ENCODE results near the gene GLRA2.
A peak's percentile ranks its signal among the peaks of the same experiment; 100 is the strongest.
"Not testable (repeated sequence)": the region's sequence is repeated elsewhere in the genome, so short reads cannot be mapped to it uniquely, and the experiment has no call there.

The GLRA2 gene

DNA sequence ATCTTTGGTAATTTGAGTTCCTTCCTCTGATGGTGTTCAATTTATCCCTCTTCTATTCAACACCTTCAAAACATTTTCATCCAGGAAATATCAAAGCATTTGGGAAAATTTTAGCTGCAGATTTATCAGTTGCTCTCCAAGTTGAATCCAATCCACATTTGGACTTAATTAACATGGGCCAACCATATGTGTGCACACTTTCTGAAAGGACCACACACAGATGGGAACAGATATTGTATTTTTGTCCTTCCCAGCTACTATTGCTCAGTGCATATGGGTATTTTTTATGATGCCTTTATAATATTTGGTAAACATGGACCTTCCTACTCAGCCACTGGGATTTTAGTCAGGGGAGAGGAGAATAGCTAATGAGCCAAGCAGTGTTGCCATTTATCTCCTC lies 65.2 kb downstream of the GLRA2 start:
- DNase-seq, result no peak

DNA sequence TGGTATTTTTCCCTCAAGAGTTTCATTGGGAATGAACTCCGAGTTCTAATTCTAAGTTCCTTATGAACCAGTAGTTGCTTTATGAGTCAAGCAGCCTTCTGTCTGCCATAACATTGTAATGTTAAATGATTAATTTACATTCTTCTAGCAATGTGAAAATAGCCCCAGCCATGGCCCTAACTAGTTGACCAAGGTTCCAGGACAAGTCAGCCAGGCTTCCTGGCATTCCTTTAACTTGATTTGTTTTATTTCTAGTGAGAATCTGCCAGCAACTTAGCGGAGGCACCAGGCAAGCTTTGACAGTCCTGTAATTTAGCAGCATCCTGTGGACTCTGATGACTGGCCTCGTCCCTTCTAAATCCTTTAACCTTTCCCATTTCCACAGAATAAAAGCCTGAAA lies 69.0 kb downstream of the GLRA2 start:
- DNase-seq, result no peak

DNA sequence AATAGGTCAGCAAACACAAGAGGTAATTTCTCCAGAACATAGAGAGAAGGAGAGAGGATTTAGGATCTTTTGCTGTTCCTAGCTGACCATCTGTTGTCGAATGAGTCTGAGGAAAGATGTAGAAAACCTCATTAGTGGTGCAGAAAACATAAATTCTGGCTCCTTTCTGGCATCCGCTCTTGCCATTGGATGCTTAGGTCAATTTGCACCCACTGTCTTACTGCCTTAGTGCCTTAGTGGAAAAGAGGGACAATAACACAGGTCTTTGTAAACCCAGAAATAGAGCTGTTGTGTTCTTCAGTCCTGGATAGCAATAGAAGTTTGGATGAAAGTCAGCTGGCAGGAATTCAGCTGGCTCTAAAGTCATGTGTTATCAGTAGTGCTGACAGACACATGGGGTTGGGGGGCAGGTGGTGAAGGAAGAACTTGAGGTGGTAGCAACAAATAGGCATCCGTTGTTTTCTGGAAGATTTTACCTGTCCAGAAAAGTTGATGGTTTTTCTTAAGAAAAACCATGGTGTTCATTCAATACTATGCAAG lies 78.2 kb downstream of the GLRA2 start:
- DNase-seq, result no peak

DNA sequence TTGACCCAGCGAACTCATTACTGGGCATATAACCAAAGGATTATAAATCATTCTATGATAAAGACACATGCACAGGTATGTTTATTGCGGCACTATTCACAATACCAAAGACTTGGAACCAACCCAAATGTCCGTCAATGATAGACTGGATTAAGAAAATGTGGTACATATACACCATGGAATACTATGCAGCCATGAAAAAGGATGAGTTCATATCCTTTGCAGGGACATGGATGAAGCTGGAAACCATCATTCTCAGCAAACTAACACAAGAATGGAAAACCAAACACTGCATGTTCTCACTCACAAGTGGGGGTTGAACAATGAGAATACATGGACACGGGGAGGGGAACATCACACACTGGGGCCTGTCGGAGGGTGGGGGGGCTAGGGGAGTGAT lies 83.1 kb downstream of the GLRA2 start:
- not testable (repeated sequence) for DNase-seq

DNA sequence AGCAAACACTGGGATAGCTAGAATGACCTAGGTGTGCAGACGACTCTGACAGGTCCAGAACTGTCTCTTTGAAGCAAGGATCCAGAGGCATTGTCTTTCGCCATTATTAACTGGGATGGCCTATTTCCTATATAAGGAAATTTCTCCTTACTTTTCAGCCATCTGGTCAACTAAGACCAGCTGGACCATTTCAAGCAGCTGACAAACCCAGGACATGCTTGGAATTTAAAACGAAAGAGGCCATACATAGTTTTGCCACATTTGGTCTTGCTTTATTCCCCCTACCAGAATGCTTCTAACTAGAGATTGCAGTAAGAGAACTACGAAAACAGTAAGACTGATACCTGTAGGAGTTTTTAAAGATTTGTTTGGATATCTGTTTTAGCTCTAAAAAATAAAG lies 87.0 kb downstream of the GLRA2 start:
- DNase-seq, result no peak

DNA sequence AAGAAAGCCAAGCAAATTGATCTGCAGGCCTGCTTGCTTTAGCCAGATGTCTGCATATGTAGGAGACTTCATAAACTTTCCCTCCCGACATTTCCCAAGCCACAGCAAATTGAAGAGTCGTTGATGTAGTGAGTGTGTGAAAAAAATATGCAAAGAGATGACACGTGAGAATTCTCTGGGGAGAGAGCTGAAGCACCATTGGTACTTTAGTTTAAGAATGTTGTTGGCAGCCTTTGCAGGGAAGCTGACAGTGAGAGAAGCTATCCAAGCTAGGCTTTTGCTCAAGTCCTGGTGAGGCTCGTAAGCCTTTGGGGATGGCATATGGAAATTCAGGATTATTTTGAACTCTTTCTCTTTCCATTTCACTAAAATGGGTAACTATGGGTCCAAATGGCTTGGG lies 87.5 kb downstream of the GLRA2 start:
- no peak for DNase-seq

DNA sequence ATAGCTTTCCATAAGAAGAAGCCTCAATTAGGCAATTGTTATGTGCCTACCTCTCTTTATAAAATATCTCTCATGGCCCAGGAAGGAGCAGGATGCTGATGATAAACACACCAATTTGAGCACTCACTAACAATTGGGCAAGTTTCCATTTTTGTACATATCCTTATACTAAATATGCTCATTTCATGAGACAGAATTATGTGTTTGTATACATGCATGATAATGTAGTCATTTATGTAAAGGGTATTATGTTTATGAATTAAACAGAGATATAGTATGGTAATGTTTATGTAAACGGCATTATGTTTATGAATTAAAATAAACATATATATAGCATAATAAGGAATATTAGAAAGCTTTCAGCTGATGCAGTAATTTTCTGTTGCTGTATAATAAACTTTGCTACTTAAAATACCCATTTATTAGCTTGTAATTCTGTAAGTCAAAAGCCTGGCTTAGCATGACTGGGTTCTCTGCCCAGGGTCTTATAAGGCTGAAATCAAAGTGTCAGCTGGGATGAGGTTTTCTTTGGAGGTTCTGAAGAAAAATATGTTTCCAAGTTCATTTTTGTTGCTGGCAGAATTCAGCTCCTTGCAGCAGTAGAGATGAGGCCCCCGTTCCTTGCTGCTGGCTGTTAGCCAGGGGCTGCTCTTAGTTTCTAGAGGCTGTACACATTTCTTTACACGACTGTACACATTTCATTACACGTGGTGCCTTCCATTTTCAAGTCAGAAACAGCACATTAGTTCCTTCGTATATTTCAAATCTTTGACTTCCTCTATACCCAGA lies 89.0 kb downstream of the GLRA2 start:
- no peak for DNase-seq

DNA sequence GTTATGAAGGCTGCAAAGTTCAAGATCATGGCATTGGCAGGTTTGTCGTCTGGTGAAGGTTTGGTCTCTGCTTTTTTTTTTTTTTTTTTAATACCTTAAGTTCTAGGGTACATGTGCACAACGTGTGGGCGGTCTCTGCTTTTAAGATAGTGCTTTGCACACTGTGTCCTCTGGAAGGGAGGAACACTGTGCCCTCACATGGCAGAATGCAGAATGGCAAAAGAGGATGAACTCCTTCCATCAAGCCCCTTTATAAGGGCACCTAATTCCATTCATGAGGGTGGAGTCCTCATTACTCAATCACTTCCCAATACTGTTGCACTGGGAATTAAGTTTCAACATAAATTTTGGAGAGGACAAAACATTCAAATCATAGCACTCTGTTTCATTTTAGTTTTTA lies 101.4 kb downstream of the GLRA2 start:
- no peak for DNase-seq

DNA sequence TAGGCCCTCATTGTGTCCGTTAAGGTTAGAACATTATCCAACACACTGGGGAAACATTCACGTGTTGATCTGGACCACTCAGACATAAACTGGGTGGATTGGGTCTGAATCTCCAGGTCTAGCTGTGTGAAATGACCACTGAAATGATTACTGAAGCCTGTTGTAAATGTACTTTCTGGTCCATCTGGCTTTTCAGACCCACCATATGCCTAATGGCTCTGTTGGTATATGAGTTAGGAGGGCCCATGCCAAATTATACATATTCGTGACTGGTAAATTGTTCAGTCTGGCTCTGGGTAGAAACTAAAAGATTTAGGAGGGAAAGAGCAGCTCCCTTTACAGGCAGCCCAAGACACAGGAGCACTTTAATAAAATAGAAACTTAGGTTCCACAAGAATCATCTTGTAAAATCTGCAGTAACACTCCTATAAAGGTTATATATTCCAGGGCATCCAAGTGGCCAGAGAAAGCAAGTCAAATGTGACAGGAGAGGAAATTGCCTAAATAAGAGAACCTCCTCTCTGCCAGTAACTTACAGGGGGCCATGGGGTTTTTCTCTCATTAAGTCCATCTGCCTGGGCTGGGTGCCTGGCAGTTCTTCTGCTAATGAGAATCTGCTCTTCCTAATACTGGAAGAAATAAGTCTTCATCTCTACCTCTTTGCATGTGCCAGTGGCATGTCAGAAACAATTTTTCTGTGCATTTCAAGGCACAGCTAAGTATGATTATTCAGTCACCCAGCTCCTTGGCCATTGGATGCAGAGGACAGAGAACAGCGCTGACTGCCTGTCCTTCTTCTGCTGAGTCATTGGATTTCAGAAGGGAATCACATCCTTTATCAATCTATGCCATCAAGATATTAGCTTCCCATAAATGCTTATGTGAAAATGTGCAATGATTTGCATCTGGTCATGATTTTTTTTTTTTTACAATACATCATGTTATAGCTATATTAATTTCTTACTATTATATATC lies 112.6 kb downstream of the GLRA2 start:
- no peak for DNase-seq

DNA sequence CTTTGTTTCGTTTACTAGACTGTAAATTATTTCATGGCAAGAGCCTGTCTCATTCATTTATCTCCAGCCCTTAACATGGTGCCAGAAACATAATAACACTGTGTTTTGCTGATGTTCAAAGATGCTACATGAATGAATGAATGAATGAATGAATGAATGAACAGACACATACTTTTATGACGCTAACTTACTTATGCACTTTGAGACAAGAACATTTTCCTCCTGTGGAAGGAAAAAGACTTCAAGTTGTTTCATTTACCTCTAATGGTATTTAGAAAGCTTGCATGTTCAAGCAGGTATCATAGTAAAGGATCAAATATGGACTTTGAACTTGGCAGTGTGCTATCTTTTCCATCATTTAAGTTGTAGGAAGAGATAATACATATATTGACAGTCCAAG lies 131.6 kb downstream of the GLRA2 start:
- no peak for DNase-seq

DNA sequence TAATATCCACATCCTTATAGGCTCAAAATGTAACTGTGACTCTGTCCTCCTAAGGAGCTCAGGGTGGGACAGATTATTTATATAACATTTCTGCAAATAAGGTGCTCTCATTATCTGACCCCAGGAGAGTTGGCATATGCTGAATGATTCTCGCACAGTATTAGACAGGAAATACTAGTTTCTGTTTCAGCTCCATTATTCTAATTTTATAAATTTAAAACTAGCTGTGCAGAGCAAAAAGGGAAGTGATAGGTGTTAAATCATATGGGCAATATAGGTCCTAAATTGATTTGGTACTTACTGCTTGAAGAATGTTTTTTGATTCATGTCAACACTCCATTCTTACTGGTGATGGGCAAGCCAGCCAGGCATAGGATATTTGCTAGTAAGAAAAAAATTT lies 141.5 kb downstream of the GLRA2 start:
- DNase-seq, result no peak

DNA sequence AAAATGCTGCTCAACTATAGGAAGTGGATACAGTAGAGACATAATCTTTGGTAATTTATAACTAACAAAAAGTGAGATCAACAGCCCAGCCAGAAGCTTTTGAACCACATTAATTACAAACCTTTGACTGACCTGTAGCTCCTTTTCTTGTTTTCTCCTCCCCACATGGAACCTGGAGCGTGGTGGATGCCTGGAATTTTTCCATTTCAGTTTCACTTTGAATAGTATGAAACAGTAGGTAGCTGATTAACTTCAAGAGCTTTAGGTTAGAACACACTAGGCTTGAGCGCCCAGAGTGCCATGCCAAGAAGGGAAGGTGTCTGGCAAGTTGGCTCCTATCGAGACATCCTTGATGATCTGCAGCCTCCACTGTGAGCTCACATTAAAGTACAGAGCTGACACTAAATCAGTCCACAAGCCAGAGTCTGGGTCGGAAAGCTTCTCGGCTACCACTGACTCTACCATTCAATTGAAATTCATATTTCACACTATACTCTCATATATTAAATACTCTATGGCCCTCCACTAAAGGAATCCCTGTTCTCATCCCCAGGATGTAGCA lies 143.4 kb downstream of the GLRA2 start:
- DNase-seq, result no peak

DNA sequence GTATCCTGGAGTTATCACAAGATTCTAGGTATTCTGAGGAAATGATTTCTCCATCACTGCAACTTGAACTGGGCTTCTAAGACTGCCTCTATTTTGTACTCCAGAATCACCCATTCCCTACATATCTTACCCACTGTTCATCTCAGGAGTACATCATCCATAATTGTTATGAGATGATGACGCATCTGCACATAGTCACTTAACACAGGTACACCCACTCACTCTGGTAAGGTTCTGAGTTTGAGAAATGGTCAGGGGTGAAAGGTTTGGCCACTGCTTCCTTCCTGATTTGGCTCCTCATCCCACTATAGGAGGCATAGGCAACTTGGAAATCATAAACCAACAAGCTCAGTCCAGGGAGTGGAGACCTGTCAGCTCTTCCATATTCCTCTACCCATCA lies 143.9 kb downstream of the GLRA2 start:
- DNase-seq, result no peak

DNA sequence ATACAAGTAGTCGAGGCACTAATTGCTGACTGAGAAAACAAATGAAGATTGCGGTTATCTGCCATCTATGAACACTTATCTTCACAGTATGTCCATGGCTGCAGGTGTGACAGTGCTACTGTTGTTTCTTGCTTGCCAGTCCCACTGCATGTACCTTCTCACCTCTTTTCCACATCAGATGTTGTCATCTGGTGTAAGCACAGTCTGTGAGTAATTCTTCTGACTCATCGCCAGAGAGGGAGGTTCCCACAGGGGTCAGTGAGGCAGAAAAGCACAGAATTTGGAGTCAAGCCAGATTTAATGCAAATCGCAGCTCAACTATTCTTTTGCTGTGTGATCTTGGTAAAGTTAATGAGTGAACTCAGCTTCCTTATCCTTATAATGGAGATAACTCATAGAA lies 144.4 kb downstream of the GLRA2 start:
- DNase-seq, result no peak

DNA sequence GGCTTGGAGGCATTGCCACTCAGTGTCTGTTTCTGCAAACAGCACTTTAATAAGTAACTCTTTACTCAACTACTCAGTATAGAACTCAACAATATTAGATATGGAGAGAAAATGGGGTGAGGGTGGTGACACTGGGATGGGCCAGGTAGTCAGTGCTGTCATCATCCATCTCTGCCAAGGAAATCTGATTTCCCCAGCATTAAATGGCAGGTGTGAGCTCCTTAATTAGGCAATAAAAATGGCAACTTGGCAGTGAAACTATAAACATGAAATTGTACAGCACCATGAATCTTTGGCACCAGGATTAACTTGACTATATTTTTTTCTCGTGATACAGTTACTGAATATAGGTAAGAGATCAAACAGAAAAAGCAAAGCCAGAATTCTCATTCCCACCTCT lies 146.2 kb downstream of the GLRA2 start:
- no peak for DNase-seq

DNA sequence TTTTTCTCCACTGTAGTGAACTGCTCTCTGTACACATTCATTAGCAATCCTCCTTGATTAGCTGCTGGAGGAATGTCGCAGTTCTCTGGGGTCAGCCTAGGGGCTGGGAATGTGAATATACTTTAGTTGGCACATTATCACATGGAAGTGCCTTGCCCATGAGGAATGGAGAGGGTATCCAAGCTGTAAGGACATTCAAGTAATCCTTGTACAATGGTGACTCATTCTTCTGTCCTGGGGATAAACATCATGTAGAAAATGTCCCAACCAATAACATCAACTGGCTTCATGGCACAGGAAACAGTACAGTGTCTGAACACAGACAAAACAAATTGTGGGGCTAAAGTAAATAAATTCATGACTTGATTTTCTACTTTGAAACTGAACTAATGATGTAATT lies 147.1 kb downstream of the GLRA2 start:
- DNase-seq, result no peak

DNA sequence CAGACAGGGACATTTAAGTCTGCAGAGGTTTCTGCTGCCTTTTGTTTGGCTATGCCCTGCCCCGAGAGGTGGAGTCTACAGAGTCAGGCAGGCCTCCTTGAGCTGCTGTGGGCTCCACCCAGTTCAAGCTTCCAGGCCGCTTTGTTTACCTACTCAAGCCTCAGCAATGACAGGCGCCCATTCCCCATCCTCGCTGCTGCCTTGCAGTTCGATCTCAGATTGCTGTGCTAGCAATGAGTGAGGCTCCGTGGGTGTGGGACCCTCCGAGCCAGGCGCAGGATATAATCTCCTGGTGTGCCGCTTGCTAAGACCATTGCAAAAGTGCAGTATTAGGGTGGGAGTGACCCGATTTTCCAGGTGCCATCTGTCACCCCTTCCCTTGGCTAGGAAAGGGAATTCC lies 159.0 kb downstream of the GLRA2 start:
- DNase-seq, result not testable (repeated sequence)

DNA sequence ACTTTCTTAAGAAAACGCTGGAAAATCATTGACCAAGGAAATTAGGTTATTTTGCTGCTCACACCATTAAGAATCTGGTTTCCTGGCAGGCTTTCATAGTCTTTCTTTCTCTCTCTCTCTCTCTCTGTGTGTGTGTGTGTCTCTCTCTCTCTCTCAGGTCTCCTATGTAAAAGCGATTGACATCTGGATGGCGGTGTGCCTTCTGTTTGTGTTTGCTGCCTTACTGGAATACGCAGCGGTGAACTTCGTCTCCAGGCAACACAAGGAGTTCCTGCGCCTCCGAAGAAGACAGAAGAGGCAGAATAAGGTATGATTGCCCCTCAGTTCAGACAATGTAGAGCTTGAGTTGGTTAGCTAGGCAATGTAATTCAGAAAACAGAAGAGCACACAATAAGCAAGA lies 161.2 kb downstream of the GLRA2 start:
- no peak for DNase-seq

DNA sequence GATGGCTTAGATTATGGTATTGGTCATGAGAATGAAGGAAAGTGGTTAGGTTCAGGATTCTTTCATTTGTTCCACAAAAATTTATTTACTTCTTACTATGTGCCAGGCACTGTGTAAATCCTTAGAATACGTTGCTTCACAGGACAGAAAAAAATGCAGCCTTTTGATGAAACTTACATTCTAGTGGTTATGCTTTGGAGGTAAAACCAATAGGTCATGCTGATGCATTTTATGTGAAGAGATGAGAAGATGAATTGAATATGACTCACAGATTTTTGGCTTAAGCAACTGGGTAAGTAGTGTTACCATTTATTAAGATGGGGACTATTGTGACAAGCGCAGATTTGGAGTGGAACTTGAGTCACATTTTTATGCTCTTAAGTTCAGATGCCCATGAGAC lies 165.3 kb downstream of the GLRA2 start:
- no peak for DNase-seq

DNA sequence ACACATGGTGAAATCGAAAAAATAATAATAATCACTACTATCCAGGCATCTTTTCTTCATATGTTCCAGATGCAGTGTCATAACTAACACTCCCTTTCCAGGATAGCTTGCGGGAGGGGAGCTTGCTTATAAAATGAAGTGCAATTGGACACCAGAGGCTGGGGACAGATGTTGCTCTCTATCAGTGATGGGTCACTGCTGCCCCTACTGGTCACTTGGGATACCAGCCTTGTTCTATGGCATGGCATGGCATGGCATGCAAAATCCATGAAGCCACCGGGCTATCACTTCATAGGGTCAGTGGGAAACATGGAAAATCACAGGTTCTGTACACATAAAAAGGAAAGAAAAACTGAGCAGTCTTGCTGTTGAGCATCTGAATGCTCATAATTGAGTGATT lies 168.1 kb downstream of the GLRA2 start:
- peak; percentile 47 for DNase-seq

DNA sequence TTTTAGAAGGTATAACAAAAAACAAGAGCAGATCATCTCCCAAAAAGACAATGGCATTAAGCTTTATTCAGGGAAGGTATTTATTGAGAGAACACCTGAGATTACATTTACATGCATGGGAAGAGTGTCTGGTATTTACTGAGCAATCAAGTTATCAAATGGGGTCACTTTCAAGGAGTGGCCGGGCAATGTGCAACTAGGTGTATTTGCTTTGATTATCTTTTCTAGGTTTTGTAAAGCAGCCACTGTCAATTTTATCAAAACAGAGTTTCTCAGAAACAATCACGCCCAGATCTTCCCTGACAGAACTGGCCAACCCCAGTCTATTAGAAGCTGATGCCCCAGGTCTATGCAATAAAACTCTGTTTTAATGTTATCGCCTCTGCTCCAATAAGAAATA lies 169.5 kb downstream of the GLRA2 start:
- DNase-seq, result no peak

DNA sequence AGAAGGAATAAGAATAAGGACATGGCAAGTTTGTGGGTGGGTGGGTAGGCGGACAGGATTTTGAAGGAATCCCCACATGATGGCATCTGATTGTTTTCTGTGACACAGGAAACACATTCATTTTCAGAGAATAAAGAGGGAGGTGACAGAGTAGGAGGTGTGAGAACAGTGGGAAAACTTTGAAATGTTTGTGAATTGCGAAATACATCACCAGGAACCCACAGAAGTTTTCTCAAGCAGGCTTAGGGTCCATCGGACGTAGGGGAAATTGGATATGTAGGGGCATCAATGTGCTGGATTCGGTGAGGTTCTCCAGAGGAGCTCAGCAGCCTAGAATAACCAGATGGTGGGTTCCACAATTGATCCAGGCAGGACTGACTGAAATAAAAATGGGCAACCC lies 171.6 kb downstream of the GLRA2 start:
- no peak for DNase-seq

DNA sequence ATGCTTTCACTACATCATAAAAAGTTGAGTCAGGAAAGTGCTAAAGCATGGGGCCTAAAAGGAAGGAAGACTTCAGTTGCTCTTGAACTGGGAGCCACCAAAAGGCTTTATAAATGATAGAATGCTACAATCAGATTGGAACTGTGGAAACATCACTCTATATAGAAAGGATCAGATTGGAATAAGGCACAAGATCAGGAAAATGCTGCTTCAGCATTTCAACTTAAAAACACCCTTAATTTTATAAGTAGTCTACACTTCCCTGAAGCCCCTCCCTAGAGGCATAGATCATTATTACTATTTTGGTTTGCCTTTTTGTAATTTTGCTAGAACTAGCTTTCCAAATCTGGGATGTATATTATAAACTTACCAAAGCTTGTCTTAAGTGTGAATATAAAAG lies 172.8 kb downstream of the GLRA2 start:
- DNase-seq, result no peak

DNA sequence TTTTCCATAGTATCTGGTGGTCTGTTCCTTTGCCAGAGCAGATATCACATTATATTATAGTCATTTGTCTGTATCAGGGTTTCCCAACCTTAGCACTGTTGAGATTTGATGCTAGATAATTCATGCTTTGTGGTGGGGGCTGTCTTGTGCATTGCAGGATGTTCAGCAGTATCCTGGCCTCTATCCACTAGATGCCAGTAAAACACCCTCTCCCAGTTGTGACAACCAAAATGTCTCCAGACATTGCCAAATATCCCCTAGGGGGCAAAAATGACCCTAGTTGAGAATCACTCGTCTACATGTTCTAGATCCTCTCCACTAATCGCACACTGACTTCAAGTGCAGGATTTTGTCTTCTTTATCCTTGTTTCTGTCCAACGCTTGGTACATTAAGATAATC lies 182.8 kb downstream of the GLRA2 start:
- DNase-seq, result no peak
